NCI-H526 treated with DMSO at 0.1 percent for 48 hours (cell line): ENCODE data around the gene CYP51A1.
A peak's percentile ranks its signal among the peaks of the same experiment; 100 is the strongest.
"Not testable (repeated sequence)": the region's sequence is repeated elsewhere in the genome, so short reads cannot be mapped to it uniquely, and the experiment has no call there.

Source experiments
- DNase-seq: peaks from one replicate; lab custom pipeline; 2025; lab: John Stamatoyannopoulos, UW

CYP51A1 gene

DNA sequence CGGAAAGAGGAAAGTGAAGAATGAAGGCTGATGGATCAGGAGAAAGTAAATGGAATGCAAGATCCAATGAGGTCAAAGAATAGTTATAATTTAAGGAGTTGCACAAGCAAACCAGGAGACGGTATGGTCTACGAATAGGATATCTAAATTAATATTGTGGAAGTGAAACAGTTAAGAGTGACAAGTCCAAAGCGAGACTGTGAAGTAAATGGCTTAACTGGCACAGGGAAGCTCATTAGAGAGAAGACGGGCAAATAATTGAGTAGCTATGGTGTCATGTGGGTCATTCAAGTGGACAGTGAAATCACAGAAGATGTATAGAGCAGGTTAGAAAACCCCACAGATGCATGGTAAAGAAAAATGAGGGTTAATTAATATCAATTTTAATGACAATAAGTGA is 3.2 kb downstream of the CYP51A1 start:
- DNase-seq: no peak

DNA sequence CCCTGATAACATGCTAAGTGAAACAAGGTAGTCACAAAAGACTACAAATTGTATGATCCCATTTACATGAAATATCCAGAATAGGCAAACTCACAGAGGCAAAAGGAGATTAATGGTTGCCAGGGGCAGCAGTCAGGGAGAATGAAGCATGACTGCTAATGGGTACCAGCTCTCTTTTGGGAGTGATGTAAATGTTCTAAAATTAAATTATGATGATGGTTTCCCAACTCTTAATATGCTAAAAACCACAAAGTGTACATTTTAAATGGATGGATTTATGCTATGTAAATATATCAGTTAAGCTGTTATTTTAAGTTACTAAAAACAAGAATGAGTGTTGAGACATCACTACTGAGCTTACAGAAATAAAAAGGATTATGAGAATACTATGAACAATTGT is 12.6 kb downstream of the CYP51A1 start:
- DNase-seq: no peak

DNA sequence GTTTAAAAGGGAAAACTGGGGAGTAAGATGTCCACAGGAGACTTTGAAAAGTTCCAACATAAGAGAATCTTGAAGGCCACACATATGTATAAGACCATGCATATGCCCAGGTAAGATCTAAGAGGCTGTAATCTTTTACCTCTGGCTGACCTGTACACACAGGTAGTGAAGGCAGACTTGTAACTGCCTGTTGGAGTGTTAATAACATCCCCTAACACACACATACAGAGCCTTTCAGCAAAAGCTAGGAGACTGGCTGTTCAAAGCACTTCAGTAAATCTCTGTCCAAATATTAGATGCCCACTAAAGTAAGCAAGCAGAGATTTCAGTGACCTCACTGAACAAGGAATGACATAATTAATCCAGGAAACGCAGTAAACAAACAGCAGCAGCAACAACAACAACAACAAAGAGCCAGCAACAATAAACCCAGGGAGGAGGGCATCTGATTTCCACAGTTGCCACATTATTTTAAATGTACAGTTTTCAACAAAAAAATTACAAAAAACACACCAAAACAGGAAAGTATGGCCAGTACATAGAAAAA is 15.0 kb downstream of the CYP51A1 start:
- no peak for DNase-seq

DNA sequence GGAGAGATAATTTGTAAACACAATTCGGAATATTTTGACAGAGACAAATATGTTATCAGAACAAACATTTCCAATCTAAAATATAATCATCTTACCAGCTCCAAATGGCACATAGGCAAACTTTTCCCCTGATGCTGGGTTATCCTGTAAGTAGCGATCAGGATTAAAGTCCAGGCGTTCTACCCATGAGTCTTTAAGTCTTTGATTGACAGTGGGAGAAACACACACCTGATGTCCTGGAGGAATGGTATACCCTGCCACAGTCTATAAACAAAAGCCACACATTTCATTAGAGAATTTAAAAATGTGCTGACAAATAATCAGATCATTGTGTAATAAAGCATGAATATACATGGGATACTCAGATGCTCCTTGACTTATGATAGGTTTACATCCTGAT is 17.3 kb downstream of the CYP51A1 start:
- no peak for DNase-seq

DNA sequence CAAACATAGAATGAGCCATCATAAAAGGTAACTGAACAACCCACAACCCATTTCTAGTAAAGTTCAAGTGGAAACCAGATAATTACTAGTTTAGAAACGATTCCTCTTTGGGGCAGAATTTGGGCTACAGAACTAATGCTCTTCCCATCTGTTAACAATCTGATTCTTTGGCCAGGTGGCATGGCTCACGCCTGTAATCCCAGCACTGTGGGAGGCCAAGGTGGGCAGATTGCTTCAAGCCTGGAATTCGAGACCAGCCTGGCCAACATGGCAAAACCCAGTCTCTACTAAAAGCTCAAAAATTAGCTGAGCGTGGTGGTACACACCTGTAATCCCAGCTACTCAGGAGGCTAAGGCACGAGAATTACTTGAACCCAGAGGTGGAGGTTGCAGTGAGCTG is 18.5 kb downstream of the CYP51A1 start:
- DNase-seq: no peak

DNA sequence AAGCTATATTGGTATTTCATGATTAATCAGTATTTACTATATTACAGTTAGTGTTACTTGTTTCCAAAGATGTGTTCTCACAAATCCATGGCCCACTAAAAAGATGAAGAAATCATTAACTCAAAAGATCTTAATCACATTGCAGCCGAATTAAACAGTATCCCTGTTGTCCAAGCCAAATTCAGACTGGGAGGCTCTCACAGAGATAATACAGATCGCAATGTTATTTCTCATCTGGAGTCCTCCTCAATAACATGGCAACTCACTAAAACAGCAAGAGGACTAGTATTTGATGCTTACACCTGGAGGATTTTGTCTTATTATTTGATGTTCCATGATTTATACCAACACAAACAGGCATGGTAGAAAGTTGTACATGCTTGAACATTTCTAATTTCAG is 23.4 kb downstream of the CYP51A1 start:
- DNase-seq: no peak

DNA sequence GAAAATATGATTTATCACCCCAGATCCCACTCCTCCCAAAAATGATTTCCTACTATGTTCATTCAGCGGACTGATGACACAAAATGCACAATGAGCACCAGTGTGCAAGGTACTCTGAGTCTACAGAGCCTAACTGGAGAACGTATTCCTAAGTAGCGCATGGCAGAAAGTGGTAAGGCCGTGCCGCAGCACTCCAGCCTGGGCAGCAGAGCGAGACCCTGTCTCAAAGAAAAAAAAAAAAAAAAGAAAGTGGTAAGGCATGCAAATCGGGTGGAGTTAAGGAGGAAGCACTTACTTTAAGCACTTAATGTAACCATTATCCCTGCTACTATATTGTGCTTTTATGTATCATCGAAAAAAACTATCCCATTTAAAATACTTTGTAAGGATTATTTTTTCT is 25.5 kb downstream of the CYP51A1 start:
- no peak for DNase-seq

DNA sequence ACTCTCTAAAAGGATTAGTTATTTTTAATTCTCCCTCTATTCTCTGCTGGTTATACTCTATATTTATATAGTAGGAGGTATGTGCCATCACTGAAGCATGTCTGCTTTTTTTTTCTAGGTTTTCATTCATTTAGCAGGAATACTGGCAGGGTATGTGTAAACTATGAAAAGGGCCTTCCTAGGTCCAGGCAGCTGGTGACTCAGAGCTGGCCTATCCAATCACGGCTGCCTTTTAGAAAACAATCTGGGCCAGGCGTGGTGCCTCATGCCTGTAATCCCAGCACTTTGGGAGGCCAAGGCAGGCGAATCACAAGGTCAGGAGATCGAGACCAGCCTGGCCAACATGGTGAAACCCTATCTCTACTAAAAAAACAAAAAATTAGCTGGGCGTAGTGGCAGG is 31.4 kb downstream of the CYP51A1 start:
- not testable (repeated sequence) for DNase-seq

DNA sequence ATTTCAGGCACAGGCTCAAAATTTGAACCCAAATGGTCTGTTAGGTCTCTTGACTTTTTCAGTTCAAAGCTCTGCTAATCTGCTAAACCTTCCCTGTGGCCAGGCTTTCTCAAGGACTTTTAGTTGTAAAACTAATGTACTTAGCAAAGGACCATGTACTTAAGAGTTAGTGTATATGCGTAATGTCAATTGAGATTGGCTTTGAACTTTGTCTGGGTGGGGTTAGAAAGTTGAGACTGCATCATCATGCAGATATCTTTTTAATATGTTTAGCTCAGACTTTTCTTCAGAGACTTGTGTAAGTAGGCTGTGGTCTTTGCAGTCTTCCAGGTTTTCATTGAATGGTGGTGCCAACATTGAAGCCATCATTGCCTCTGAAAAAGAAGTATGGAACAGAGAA is 33.7 kb downstream of the CYP51A1 start:
- DNase-seq: no peak

DNA sequence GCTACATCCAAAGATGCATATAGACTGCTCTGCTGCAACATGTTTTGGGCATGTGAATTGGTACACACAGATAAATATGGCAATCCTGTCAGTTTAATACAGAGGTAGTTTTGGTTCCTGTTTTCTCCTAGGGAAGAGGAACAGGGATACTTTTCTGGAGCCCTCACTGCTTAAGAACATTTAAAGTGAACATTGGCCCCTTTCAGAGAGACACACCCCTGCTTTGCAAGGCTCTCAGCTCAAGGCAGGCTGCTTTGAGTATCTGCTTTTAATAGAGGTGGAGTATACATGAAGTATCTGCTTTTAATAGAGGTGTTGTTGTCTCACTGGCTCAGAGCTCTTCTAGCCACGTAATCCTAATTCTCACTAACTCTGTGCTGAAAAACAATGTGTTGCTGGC is 38.9 kb downstream of the CYP51A1 start:
- DNase-seq: peak; percentile 9

DNA sequence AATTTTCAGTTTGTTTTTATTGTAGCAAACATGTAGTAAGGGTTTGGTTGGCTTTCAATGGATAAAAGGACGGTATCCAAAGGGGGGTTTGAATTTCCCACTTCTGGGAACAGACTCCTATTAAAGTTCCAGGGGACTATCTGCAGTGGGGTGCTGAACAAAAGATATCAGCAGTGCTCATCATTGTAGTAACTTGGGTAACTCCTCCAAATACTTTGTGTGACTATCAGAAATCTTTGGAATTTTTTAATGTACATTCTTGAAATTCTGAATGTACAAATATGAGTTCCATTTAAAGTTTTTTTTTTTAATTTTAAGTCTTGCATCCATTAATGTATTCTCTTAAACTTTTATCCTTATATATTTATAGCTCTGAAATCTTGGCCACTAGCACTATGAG is 42.1 kb downstream of the CYP51A1 start:
- no peak for DNase-seq

DNA sequence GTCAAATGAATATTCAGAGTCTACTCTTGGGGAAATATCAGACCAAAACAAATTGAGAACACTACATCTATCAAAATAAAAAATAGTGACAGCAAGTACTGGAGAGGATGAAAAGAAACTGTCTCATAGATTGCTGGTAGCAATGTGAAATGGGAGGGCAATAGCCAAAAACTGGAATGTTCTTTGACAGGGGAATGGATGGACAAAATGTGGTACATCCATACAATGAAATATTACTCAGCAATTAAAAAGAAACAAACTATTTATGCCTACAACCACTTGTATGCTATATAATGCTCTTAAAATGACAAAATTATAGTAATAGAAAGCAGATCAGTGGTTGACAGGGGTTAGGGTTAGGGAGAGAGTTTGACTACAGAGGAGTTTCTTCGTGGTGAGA is 46.0 kb downstream of the CYP51A1 start:
- no peak for DNase-seq

DNA sequence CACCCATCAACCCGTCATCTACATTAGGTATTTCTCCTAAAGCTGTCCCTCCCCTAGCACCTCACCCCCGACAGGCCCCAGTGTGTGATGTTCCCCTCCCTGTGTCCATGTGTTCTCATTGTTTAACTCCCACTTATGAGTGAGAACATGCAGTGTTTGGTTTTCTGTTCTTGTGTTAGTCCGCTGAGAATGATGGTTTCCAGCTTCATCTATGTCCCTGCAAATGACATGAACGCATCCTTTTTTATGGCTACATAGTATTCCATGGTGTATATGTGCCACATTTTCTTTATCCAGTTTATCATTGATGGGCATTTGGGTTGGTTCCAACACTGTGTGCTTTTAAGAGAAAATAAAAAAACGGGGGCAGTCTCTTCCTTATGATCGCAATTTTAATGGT is 50.4 kb downstream of the CYP51A1 start:
- DNase-seq: not testable (repeated sequence)

DNA sequence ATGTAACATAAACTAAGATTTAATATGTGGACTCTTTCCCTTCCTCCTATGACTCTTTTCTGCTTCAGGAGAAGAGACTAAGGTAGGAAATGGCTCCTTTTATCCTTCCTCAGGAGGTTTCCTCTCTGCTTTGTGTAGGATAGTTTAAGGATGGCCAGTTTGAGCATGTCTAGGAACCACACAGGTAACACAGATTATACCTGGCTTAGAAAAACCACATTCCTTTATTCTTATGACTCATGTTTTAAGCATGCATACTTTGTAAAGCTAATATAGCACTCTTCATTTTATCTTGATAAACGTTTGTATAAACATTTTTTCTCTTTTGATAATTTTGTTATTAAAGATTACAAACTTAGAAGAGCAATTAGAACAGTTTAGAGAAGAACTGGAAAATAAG is 57.8 kb downstream of the CYP51A1 start:
- no peak for DNase-seq

DNA sequence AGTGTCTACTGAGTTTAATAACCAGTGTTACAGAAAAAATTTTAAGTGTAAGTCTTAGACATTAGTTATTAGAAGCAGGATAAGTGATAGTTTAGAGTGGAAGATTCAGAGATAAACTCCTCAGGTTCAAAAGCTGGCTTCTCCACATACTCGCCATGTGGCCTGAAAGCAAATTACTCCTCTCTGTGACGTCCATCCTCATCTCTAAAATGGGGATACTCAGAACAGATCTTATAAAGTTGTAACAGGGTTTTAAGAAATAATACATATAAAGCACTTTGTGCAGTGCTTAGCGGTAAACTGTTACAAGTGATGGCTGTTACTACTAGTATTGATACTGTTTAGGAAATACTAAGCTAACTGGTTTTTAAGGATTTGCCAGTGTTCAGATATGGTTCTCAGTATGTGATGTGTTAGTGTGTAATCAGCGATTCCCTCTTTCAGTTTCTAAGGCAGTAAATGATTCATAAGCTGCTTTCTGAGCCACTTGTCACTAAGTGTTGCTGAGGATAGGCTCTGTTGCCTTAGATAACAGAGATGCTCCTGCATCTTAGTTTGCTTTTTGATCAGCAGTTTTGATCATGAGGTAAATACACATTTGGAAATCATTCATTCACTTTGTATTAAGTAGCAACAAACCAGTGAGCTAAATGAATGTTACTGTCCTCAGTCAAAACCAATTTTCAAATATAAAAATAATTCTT is 58.7 kb downstream of the CYP51A1 start:
- no peak for DNase-seq

DNA sequence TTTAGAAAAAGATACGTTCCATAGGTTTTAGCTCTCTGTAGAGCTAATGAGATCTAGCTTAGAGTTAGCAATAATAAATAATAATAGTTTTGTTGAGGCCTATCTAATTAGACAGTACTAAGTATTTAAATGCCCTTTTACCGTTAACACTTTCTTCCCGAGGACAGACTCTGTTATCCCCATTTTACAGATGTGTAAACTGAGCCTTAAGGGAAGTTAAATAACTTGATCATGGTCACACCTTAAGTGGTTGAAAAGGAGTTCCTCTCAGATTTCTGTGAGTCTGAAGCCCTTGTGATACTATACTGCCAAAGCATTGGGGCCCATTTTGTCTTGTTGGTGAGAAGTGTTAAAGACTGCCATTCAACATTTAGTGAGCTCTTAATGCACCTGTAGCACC is 61.6 kb downstream of the CYP51A1 start:
- no peak for DNase-seq

DNA sequence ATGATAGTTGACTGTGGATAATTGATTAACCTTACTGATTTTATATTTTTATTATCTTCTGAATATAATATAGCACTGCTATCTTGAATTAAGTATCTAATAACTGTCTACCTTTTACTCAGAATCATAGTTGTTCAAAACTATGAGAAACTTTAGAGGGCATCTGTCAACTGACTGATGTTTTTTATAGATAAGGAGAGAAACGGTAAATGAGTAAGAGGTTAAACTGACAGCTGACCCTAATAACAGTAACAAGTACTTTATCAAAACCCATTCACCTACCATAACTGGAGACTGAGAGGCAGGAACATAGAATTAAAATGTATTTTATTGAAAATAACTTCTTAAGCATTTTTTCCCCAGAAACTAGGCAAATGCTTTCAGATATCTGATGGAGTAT is 62.2 kb downstream of the CYP51A1 start:
- DNase-seq: no peak

DNA sequence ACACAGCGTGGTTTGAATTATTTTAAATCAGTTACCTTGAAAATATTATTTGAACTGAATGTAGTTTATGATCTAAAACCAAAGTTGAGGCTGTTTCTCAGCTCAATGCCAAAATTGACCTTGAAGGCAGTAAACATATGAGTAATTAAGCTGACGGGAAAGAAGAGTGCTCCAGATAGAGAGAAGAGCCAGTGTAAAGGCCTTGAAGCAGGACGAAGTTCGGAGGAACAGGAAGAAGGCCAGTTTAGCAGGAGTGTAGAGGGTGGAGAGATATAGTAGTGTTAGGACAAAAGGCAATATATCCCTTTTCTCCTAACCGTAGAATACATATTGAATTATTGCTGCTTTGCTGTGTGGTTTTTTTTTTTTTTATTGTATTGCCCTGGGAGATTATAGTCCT is 63.2 kb downstream of the CYP51A1 start:
- no peak for DNase-seq

DNA sequence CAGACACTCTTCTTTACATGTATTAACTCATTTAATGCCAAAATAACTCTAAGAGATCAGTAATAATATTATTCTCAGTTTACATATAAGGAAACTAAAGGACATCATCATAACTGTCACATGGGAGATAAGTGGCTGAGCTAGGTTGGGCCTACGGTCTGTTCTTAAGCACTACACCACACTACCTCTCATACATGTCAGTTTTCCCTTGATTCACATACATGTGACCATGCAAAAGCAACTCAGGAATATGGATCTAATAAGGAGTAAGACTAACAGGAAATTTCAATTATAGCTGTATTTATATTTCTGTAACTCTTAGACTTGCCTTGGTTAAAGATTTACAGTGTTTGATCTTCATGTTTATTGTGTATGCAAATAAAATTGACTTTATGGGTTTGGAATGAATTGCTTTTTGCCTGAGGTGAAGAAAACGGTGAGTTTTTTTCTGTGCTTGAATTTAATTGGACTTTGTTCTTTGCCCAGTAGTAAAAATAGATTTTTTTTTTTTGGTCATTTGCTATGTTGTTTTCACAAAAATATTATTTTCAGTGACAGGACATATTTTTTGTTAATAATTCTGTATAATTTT is 69.7 kb downstream of the CYP51A1 start:
- peak; percentile 38 for DNase-seq
